Measurements from ENCODE around the gene LDLRAD4.
"Not testable (repeated sequence)": the region's sequence is repeated elsewhere in the genome, so short reads cannot be mapped to it uniquely, and the experiment has no call there.

Gene LDLRAD4

GRCh38 chr18:13585379-13586153 is 367.0 kb downstream of the LDLRAD4 start:
- DNase-seq = no peak

- DNase-seq = no peak
Observed at GRCh38 chr18:13587001-13587400, 368.4 kb downstream of the LDLRAD4 start.

GRCh38 chr18:13587477-13587876 is 368.9 kb downstream of the LDLRAD4 start:
- DNase-seq = no peak

GRCh38 chr18:13587937-13588336 is 369.4 kb downstream of the LDLRAD4 start:
- no peak for DNase-seq

- no peak for DNase-seq
Observed at GRCh38 chr18:13589316-13589715, 370.8 kb downstream of the LDLRAD4 start.

DNA sequence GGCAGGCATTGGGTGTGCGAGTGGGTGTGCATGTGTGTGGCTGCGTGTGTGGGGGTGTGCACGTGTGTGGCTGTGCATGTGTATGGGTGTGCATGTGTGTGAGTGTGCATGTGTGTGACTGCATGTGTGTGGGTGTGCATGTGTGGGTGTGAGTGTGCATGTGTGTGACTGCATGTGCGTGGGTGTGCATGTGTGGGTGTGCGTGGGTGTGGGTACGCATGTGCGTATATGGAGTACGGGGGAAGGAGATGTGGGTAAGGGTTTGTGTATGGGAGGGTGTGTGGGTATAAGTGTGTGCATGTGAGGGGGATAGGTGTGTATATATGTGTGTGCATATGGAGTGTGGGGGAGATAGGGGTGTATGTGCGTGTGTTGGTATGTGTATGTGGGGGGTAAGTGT is 371.4 kb downstream of the LDLRAD4 start:
- no peak for DNase-seq

DNA sequence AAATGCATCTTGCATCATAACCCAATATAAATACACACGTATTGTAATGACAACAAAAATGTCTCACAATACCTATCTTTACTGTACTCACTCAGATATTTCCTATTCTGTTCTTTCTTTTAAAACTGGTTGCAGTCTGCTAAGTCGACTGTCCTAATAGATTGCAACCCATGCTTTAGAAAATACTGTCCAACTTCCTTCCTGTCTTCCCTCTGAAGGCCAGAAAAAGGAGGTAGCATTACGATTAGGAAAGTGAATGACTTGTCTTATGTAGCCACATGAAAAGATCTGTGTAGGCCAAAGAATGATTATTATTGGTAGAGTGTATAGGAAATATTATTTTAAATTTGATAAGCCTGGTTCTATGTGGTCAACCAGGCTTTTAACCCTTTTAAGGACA is 373.7 kb downstream of the LDLRAD4 start:
- DNase-seq = no peak

GRCh38 chr18:13594551-13594950 is 376.0 kb downstream of the LDLRAD4 start:
- no peak for DNase-seq

DNA sequence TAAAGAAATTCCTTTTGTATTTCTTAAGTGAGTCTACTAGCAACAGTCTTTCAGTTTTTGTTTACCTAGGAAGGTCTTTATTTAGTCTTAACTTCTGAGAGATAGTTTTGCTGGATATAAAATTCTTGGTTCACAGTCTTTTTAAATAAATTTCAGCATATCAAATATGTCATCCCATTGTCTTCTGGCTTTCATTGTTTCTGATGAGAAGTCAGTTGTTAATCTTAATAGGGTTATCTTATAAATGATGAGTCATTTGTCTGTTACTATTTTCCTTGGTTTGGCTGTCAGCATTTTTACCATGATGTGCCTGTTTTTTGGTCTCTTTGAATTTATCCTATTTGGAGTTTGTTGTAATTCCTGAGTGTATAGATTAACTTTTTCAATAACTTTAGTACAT is 378.5 kb downstream of the LDLRAD4 start:
- DNase-seq = no peak

DNA sequence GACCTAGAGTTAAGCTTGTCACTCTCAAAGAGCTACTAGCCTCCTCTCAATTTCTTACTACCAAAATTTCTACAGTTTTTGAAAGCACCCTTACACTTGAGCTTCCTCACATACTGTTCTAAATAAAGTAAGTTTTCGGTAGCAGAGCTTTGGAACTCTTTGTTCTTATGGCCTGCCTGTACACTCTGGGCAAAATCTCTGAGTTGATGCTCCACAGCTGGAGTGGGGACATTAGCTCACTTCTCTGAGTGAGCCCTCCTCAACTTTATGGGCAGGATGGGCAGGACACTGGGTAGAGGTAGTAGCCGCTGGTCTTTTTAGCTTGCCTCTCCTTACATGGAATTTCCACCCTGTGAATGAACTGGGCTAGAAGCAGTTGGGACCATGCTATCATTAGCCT is 380.0 kb downstream of the LDLRAD4 start:
- DNase-seq = no peak

- DNase-seq = no peak
Observed at GRCh38 chr18:13599031-13599430, 380.5 kb downstream of the LDLRAD4 start.

DNA sequence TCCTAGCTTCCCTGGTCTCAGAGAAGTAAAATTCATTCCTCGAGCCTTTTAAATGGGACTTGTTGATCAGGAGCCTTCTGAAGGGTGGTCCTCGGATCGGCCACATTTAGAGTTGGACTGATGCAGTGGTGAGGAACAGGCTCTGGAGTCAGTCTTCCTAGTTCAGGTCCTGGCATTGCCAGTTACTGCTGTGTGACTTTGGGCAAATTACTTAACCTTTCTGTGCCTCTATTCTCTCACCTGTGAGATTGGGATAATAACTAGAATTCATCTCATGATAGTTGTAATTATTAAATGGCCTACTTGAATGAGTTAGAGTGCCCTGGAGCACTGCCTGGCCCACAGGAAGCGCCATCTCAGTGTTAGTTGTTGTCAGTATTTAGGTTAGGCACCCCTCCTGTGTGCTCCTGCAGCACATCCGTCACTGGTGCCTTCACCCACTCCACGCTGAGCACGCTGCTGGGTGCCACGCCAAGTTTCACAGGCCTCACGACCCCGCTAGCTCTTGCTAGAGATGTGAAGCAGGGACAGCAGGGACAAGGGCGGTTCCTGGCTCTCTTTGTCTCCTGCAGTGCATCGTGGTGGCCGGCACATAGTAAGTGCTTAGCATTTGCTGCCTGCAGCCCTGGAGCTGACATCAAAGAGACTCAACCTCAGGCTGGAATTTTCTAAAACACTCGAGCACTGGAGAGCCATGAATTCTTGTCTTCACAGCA is 384.9 kb downstream of the LDLRAD4 start:
- no peak for DNase-seq

GRCh38 chr18:13604786-13605185 is 386.2 kb downstream of the LDLRAD4 start:
- DNase-seq = no peak

DNA sequence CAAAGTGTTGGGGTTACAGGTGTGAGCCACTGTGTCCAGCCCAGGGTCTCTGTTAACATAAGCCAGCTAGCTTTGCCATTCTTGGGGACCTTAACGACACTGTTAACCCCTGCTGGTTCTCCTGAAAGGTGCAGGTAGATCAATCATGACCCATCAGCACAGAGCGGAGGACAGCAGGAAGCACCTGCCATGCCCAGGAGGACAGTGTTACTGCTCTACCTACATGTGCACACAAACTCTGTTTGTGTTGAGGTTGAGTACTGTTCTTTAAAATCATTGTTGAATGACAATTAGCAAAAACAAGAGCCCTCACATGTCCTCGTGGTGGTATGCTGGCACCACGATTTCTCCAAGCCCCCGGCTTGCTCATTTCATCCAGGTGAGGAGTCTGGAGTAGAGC is 386.9 kb downstream of the LDLRAD4 start:
- no peak for DNase-seq

DNA sequence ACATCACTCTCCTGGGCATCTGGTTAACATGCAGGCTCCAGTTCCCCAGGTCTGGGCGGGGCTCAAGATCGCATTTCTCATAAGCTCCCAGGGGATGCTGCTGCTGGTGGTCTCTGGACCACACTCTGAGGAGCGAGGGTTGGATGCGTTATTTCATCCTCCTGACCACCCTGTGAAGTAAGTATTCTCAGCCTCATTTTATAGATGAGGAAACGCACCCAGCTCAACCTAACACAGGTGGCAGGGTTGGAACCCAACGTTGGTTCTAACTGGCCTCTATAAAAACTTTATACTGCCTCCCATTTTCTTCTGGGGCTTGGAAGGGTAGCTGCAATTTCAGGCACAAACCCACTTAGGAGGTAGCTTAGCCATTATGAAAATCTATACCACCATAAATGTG is 387.3 kb downstream of the LDLRAD4 start:
- DNase-seq = no peak

DNA sequence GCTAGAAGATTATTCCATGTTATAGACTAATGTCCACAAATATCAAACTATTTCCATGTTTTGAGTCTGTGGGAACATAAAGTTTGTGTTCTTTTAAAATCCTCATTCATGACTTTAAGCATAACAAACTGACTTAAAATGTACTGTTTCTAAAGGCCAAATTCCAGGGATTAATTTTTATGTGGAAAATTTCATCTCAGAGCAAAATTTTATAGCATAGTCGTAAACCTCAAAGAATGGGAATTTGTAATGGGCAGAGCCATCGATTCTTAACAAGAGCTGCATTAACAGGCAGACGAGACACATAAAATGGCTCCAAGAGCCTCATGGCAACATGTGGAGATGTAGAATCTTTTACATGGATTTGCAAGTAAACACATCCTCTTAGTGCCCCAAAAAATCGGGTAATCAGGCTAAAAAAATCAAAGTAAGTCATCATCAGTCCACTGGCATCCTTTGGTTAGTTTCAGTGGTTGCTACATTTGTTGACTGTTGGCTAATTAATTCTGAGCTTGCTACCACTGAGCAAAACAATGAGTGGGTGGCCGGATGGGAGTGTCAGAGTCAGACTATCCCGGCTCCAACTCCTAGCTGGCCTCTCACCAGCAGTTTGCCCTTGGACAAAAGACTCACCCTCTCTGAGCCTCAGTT is 388.2 kb downstream of the LDLRAD4 start:
- DNase-seq = no peak

DNA sequence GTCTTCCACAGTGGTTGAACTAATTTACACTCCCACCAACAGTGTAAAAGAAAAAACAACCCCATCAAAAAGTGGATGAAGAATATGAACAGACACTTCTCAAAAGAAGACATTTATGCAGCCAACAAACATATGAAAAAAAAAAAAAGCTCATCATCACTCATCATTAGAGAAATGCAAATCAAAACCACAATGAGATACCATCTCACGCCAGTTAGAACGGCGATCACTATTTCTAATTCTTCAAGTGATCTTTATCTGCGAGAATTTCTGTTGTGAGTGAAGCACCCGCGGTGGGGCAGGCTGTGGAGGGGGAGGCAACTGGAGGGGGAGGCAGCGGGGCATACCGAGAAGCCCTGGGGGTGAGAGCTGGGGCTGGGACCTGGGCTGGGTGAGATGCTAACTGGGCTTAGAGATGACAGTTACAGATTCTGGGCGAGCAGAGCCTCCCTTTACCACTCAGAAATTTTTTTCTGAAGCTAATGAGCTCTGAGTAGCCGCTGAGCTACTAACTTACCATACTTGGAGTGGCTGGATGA is 389.5 kb downstream of the LDLRAD4 start:
- DNase-seq = not testable (repeated sequence)

DNA sequence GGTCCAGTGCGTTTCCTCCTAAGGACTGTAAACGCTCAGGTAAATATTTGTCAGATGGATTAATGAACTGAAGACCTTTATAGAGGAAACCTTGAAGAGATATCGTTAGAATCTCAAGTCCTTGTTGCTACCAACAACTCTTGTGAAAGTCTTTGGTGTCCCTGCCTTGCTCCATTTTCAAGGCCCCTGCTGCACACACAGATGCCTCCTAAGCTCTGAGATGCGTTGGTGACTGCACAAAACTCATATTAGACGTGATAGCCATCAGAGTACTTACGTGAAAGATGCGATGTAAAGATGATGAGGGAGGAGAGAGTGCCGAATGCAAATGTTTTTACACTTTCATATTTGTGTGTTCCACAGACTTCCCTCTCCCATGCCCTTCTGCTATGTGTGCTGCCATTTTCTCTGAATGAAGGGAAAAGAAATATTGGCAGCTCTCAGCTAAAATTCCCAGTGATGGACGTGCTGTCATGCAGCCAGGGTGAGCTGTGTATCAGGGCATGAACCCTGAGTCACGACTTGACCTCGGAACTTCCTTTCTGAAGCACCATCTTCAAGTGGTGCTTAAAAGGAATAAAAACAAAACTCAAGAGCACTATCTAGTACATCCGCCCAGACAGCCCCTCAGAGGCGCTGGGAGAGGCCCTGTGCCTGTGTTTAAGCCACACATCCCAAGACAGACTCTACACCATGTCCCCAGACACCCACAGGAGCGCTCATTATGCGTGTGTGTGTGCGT is 390.4 kb downstream of the LDLRAD4 start:
- DNase-seq = no peak

- DNase-seq = no peak
Observed at GRCh38 chr18:13610555-13611141, 392.1 kb downstream of the LDLRAD4 start.

DNA sequence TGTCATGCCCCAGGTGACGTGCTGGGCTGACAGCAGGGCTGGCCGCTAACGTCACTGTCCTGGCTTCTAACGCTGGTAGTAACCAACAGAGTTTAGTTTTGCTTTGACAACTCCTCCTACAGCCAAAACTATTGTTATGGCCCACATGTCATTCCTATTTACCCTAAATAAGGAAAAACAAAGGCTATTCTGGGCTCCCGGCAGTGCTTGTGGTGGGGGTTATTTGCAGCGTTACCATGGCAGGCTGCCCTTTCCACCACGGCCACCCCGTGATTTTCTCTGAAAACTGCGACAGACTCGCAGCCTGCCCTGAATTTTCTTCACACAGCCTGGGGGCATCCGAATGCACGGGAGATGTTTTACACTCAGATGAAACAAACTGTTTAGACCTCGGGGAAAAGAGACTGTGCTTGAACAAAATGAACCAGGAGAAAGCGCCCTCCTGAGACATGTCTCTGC is 392.6 kb downstream of the LDLRAD4 start:
- no peak for DNase-seq

DNA sequence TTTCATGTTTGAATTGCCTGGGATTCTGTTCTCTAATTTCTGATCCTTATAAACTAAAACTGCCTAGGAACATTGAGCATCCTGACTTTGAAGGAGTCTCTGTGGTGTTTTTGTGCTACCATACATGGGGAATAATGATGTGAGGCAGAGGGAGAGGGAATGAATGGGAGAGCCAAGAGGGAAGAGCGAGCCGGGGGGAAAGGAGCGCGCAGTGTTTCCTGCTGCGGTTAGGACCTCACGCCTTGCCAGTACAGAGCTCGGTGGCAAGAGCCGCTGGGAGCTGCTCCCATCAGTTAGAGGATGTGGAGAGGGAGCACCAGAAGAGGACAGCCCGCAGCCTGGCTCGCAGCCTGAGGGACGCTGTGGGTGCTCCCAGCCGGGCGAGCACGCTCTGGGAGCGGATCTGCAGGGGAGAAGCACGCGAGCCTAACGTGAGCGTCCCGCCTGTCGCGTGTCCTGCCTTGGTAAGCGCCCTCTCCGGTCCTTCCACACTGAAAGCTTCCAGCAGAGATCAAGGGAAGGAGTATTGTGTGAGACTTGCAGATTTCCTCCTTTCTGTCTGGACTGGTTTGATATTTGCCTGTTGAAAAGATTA is 393.1 kb downstream of the LDLRAD4 start:
- DNase-seq = no peak
